Uterus (tissue), 2 donors: Measurements from ENCODE around the gene OSTM1.

ENCODE experiments used
- POLR2A ChIP-seq, 2 donors: fragments of 450-650 bp; IDR thresholded peaks; one replicate each; pipeline ENCODE4 v1.6.1; 2016; ENCODE audit warnings: antibody characterized with exemption in 2 of 2, mild to moderate bottlenecking in 1 of 2, moderate library complexity in 1 of 2
- TF ChIP-seq, protein P1 (sequence below), 4 experiments: fragments of 200-600 bp in 2 of 4; fragments of 450-650 bp in 2 of 4; sonication (generic) in 2 of 4; IDR thresholded peaks; one replicate each; pipeline ENCODE4 v1.5.1; 2016 to 2019; ENCODE audit warnings: antibody characterized with exemption in 4 of 4, mild to moderate bottlenecking in 2 of 4, moderate library complexity in 1 of 4

DNA sequence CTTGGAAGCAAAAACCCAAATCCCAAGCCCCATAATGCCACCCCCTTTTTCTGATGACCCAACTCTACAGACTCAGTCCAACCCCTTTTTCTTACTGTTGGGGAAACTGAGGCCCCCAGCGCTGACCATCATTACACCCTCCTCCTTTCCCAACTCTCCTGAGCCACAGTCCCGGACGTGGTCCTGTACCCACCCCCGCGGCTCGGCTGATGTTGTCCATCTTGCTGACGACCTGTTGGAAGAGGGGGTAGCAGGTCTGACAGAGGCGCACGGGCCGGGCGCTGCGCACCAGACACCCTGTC, 533 bp downstream of the OSTM1 start:
- TF ChIP-seq, protein P1, sequence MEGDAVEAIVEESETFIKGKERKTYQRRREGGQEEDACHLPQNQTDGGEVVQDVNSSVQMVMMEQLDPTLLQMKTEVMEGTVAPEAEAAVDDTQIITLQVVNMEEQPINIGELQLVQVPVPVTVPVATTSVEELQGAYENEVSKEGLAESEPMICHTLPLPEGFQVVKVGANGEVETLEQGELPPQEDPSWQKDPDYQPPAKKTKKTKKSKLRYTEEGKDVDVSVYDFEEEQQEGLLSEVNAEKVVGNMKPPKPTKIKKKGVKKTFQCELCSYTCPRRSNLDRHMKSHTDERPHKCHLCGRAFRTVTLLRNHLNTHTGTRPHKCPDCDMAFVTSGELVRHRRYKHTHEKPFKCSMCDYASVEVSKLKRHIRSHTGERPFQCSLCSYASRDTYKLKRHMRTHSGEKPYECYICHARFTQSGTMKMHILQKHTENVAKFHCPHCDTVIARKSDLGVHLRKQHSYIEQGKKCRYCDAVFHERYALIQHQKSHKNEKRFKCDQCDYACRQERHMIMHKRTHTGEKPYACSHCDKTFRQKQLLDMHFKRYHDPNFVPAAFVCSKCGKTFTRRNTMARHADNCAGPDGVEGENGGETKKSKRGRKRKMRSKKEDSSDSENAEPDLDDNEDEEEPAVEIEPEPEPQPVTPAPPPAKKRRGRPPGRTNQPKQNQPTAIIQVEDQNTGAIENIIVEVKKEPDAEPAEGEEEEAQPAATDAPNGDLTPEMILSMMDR (IDR thresholded peaks at IDR 0.05), result no peak
- TF ChIP-seq POLR2A (IDR thresholded peaks at IDR 0.05), result no peak
